Fibroblast of pulmonary artery (primary cell): ENCODE measurements around the gene HEPACAM.

Experiments
- DNase-seq: peaks from one replicate; pipeline ENCODE4 v3.0.0-alpha.2; 2010; ENCODE audit warnings: low read depth
- H3K4me3 ChIP-seq: replicated peaks from 2 replicates; pipeline ENCODE4 v1.5.1; 2011; ENCODE audit warnings: low read depth, mild to moderate bottlenecking, control low read depth, low read length, moderate library complexity
- CTCF ChIP-seq: IDR thresholded peaks from 2 replicates; pipeline ENCODE4 v1.5.1; 2011; ENCODE audit warnings: mild to moderate bottlenecking, control low read depth, low read length, inconsistent platforms; ENCODE audit errors: missing control alignments

HEPACAM gene

GRCh38 chr11:124872280-124872679 is 63.6 kb downstream of the HEPACAM start:
- DNase-seq, result no peak
- H3K4me3 ChIP-seq, result no peak overlapping the region
- TF ChIP-seq CTCF, result no peak

- TF ChIP-seq CTCF, result no peak
- no peak for DNase-seq
- no peak overlapping the region for H3K4me3 ChIP-seq
Observed at GRCh38 chr11:124870430-124870829, 65.4 kb downstream of the HEPACAM start.

GRCh38 chr11:124869856-124870387 is 65.9 kb downstream of the HEPACAM start:
- no peak for DNase-seq
- no peak for TF ChIP-seq CTCF
- H3K4me3 ChIP-seq, result no peak overlapping the region

GRCh38 chr11:124869331-124869730 is 66.5 kb downstream of the HEPACAM start:
- H3K4me3 ChIP-seq, result no peak overlapping the region
- TF ChIP-seq CTCF, result no peak
- DNase-seq, result no peak
